HepG2 (cell line): Measurements from ENCODE around the gene GPC3. TPM values are rescaled to one million over a fixed set of nuclear protein-coding genes. Genes with fewer than 3 reads are reported as not detected.

Source experiments
- ATAC-seq: fragments of 200-7000 bp; cut with Tn5 transposase; 3 replicates; pipeline ENCODE4 v1.9.1; 2020; ENCODE audit warnings: mild to moderate bottlenecking, moderate library complexity
- BruUV-seq: library from RNA; stranded (reverse); fragments of 400-500 nt; replicated peaks from 2 replicates; lab custom pipeline; 2021; lab: Mats Ljungman, UMichigan
- CTCF ChIA-PET: fragments of 300-600 bp; formaldehyde crosslinking; extraction: SDS; loops from one replicate; lab custom pipeline; 2021; ENCODE audit warnings: low total read pairs, inconsistent platforms, low intra/inter-chr PET ratio; lab: Yijun Ruan, JAX
- POLR2A ChIA-PET: fragments of 350-600 bp; sonication (Branson Sonifier 250); formaldehyde crosslinking; loops from one replicate; lab custom pipeline; 2020; ENCODE audit warnings: antibody characterized with exemption, inconsistent platforms; lab: Yijun Ruan, JAX
- DNase-seq: peaks from one replicate; pipeline ENCODE4 v3.0.0-alpha.2; 2015; ENCODE audit warnings: low spot score
- FAIRE-seq: peaks from 3 replicates; lab custom pipeline; 2011; peaks lifted over from hg19 to GRCh38; lab: Jason Lieb, UNC
- H2AFZ ChIP-seq: one replicate; pipeline ENCODE4 v1.6.1; 2011; ENCODE audit warnings: low read length, inconsistent platforms
- H3K27ac ChIP-seq: fragments of 300-600 bp; 3 replicates; pipeline ENCODE4 v1.8.0; 2011; ENCODE audit warnings: mixed run types, mild to moderate bottlenecking, mixed read lengths, low read length, inconsistent platforms; ENCODE audit not compliant: insufficient read depth; ENCODE audit errors: extremely low read length
- H3K27me3 ChIP-seq, 2 experiments: fragments of 200-600 bp in 1 of 2; 2 replicates in 1 of 2; 3 replicates in 1 of 2; pipeline versions ENCODE4 v1.6.0 to v1.8.0; 2011; ENCODE audit warnings: low read length in 2 of 2, mild to moderate bottlenecking in 2 of 2, moderate library complexity in 2 of 2, inconsistent platforms in 1 of 2; ENCODE audit not compliant: insufficient read depth in 2 of 2, control insufficient read depth in 1 of 2
- H3K36me3 ChIP-seq, 2 experiments: fragments of 200-600 bp in 1 of 2; replicated peaks in 1 of 2; 2 replicates in 1 of 2; 3 replicates in 1 of 2; pipeline versions ENCODE4 v1.5.1 to v1.8.0; 2011; ENCODE audit warnings: low read length in 2 of 2, inconsistent platforms in 1 of 2; ENCODE audit not compliant: insufficient read depth in 2 of 2, control insufficient read depth in 1 of 2
- H3K4me1 ChIP-seq: 2 replicates; pipeline ENCODE4 v1.5.1; 2012; ENCODE audit warnings: low read length, inconsistent platforms; ENCODE audit not compliant: insufficient read depth
- H3K4me2 ChIP-seq: 2 replicates; pipeline ENCODE4 v1.6.0; 2011; ENCODE audit warnings: low read depth, low read length, inconsistent platforms
- H3K4me3 ChIP-seq, 3 experiments: fragments of 200-600 bp in 1 of 3; sonication (generic), shearing (Covaris generic) in 1 of 3; replicated peaks in 1 of 3; 2 replicates each; pipeline ENCODE4 v1.5.1; 2011 to 2016; ENCODE audit warnings: low read length in 3 of 3, inconsistent platforms in 2 of 3, low read depth in 2 of 3, mild to moderate bottlenecking in 2 of 3, control low read depth in 1 of 3, mixed read lengths in 1 of 3; ENCODE audit not compliant: insufficient read depth in 1 of 3
- H3K79me2 ChIP-seq: one replicate; pipeline ENCODE4 v1.6.1; 2011; ENCODE audit warnings: low read length, inconsistent platforms; ENCODE audit not compliant: insufficient read depth
- H3K9ac ChIP-seq: 2 replicates; pipeline ENCODE4 v1.6.0; 2011; ENCODE audit warnings: mild to moderate bottlenecking, low read depth, low read length, inconsistent platforms; ENCODE audit not compliant: insufficient read depth
- H3K9me3 ChIP-seq: 2 replicates; pipeline ENCODE4 v1.5.1; 2012; ENCODE audit warnings: mild to moderate bottlenecking, low read length
- H4K20me1 ChIP-seq: 2 replicates; pipeline ENCODE4 v1.6.0; 2011; ENCODE audit warnings: inconsistent platforms, mild to moderate bottlenecking, low read length, moderate library complexity; ENCODE audit not compliant: insufficient read depth
- CENPT ChIP-seq: sonication (generic); formaldehyde crosslinking; IDR thresholded peaks from 2 replicates; pipeline ENCODE4 v1.8.0; 2022; ENCODE audit warnings: low read depth, mild to moderate bottlenecking, moderate library complexity, missing genetic modification reagents
- SALL1 ChIP-seq: sonication (generic); formaldehyde crosslinking; IDR thresholded peaks from 2 replicates; pipeline ENCODE4 v1.8.0; 2022; ENCODE audit warnings: mild to moderate bottlenecking, missing genetic modification reagents
- SP4 ChIP-seq: sonication (generic); formaldehyde crosslinking; IDR thresholded peaks from 2 replicates; pipeline ENCODE4 v1.8.1; 2023; ENCODE audit warnings: mild to moderate bottlenecking, missing genetic modification reagents
- SP5 ChIP-seq: IDR thresholded peaks from 2 replicates; pipeline ENCODE4 v1.6.1; 2016; ENCODE audit warnings: low read depth, borderline replicate concordance
- TEAD2 ChIP-seq: sonication (generic); formaldehyde crosslinking; IDR thresholded peaks from 2 replicates; pipeline ENCODE4 v1.9.0; 2021; ENCODE audit warnings: missing genetic modification reagents
- THYN1 ChIP-seq: sonication (generic); formaldehyde crosslinking; IDR thresholded peaks from 2 replicates; pipeline ENCODE4 v1.8.1; 2023; ENCODE audit warnings: low read depth, mild to moderate bottlenecking, moderate library complexity, missing genetic modification reagents, borderline replicate concordance
- WGBS: methylation state at CpG from one replicate; pipeline ENCODE4 v1.1.6; 2017; ENCODE audit warnings: low lambda C conversion rate; 5-methylcytosine and 5-hydroxymethylcytosine counted together
- in situ Hi-C: cut with HindIII; loops from 2 replicates; pipeline ENCODE4 v1.10.0; 2017; ENCODE audit warnings: low pct_unique_long_range_greater_than_20kb; ENCODE audit not compliant: extremely low pct_ligation_motif_present
- intact Hi-C: fragments of 100-400 bp; cut with micrococcal nuclease; formaldehyde crosslinking; loops from one replicate; pipeline ENCODE4 v1.10.0; 2022; ENCODE audit not compliant: unreplicated experiment
- polyA plus RNA-seq, 8 experiments: library from polyadenylated mRNA; depleted of rRNA in 3 of 8; stranded (reverse) in 7 of 8; unstranded in 1 of 8; fragments of >200 nt; fragmentation: Illumina TruSeq in 4 of 8; extraction: Trizol in 4 of 8; gene quantifications; 2 replicates each; pipeline versions ENCODE4 v1.2.1 to v1.2.3, GENCODE V29; 2011 to 2016; ENCODE audit warnings: low read depth in 4 of 8, missing spikeins in 1 of 8, mixed read lengths in 1 of 8; ENCODE audit not compliant: insufficient read depth in 1 of 8
- total RNA-seq, 5 experiments: library from RNA; depleted of rRNA; stranded (reverse); fragments of >200 nt; fragmentation: Illumina TruSeq; extraction: Trizol; gene quantifications; 2 replicates each; pipeline ENCODE4 v1.2.3, GENCODE V29; 2016; ENCODE audit warnings: low read depth in 1 of 5

GPC3 gene
- total and polyA plus RNA-seq, 2 of the 13 experiments (the other 11 are each of a cell fraction or from before 2014, with no cell fraction given), result 1,799 to 3,263 TPM

DNA sequence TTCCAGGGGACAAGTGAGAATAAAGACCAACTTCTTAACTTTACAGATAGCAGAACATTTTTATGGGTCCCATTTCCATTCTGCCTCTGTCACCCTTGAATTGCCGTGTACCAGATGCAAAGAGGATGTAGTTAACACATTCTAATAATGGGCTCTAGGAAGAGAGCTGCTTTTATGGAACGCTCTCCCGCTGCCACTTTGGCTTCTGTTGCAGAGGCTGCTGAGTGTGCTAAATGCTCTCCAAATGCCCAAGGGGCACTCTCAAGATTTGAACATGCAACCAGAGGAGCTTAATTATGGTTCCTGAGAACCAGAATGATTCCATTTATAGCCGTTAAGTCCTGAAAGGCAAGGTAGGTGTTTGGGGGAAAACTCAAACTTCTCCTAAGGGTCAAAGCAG lies 28.1 kb upstream of the GPC3 start:
- POLR2A ChIA-PET, result interaction anchor here (1.2 kb wide), 1 partner anchor 28 kb away, joined by 3 read pairs; the partner anchor contains the start of gene GPC3
- CTCF ChIA-PET, result no interaction called here
- Histone ChIP-seq H3K9ac (no peak overlapping the region), H3K79me2 (peaks cover 17% of the 10 kb centered on the region), H4K20me1 (no peaks in the 10 kb centered on the region), H3K4me3 (no peak overlapping the region), H3K4me1 (peaks cover 74% of the 10 kb centered on the region), H2AFZ (no peak overlapping the region), H3K9me3 (no peaks in the 10 kb centered on the region), H3K4me2 (no peak overlapping the region), H3K27me3 (no peaks in the 10 kb centered on the region), H3K36me3 (no peaks in the 10 kb centered on the region), H3K27ac (no peak overlapping the region)
- BruUV-seq, result no TSS peak
- ATAC-seq, result no peak
- in situ Hi-C loops (no loop called here), intact Hi-C loops (no loop called here)
- no peak for DNase-seq
- WGBS, result 100% methylated on average over 4 of the region's 4 CpGs
- no peak for FAIRE-seq
- TF ChIP-seq THYN1 (no peak), SP5 (CRISPR knock-in tag) (no peak), TEAD2 (CRISPR knock-in tag) (no peak), SALL1 (CRISPR knock-in tag) (no peak)

DNA sequence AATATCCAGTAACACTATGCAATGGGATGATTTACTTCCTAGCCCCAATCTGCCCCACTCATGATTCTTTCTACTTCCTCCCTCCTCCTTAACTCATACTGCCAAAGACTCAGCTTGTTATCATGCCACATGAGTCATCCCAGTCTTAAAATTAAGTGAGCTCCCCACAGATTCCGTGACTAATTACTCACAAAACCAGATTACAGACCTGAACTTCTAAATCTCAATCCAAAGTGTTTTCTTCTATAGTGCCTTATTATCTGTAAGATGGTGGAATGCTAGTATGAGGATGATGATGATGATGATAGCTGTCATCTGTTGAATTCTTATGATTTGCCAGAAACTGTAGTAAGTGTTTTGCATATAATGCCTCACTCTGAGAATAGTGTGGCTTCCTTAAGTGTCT lies 27.7 kb upstream of the GPC3 start:
- Histone ChIP-seq H3K4me3 (no peak overlapping the region), H3K4me2 (no peak overlapping the region), H2AFZ (no peak overlapping the region), H3K9me3 (no peaks in the 10 kb centered on the region), H3K36me3 (no peaks in the 10 kb centered on the region), H3K4me1 (peaks cover 74% of the 10 kb centered on the region), H3K27me3 (no peaks in the 10 kb centered on the region), H3K27ac (no peak overlapping the region), H3K79me2 (peaks cover 13% of the 10 kb centered on the region), H3K9ac (no peak overlapping the region), H4K20me1 (no peaks in the 10 kb centered on the region)
- ChIA-PET POLR2A (interaction anchor here (1.2 kb wide), 1 partner anchor 27 kb away, joined by 3 read pairs; the partner anchor contains the start of gene GPC3), CTCF (no interaction called here)
- 100% methylated on average over 1 of the region's 1 CpG for WGBS
- intact Hi-C loops (no loop called here), in situ Hi-C loops (no loop called here)
- DNase-seq (no peak), ATAC-seq (no peak), FAIRE-seq (no peak)
- BruUV-seq, result no TSS peak
- no peak for TF ChIP-seq CENPT (CRISPR knock-in tag)
- no peak for TF ChIP-seq SP4 (CRISPR knock-in tag)
